HEK293 (cell line): Measurements from ENCODE around the gene KPNA6.
A peak's percentile ranks its signal among the peaks of the same experiment; 100 is the strongest.

Source experiments
- HOXD13 ChIP-seq: sonication (generic); formaldehyde crosslinking; IDR thresholded peaks from 2 replicates; pipeline ENCODE4 v1.8.0; 2022; ENCODE audit warnings: missing genetic modification reagents, borderline replicate concordance
- KLF7 ChIP-seq: fragments of 450-650 bp; formaldehyde crosslinking; IDR thresholded peaks from 2 replicates; pipeline ENCODE4 v1.5.1; 2016; ENCODE audit warnings: missing biosample characterization, missing genetic modification characterization, borderline replicate concordance
- OSR2 ChIP-seq: fragments of 450-650 bp; formaldehyde crosslinking; IDR thresholded peaks from 2 replicates; pipeline ENCODE4 v1.5.1; 2016; ENCODE audit warnings: missing biosample characterization, missing genetic modification characterization
- PRDM4 ChIP-seq: fragments of 450-650 bp; formaldehyde crosslinking; IDR thresholded peaks from 2 replicates; pipeline ENCODE4 v1.5.1; 2017; ENCODE audit warnings: missing biosample characterization, missing genetic modification characterization
- SCRT1 ChIP-seq: fragments of 450-650 bp; formaldehyde crosslinking; IDR thresholded peaks from 2 replicates; pipeline ENCODE4 v1.5.1; 2016; ENCODE audit warnings: missing biosample characterization, missing genetic modification characterization, borderline replicate concordance
- SP3 ChIP-seq: fragments of 450-650 bp; formaldehyde crosslinking; IDR thresholded peaks from 2 replicates; pipeline ENCODE4 v1.5.1; 2016; ENCODE audit warnings: missing biosample characterization, missing genetic modification characterization
- TSHZ1 ChIP-seq: fragments of 450-650 bp; formaldehyde crosslinking; IDR thresholded peaks from 2 replicates; pipeline ENCODE4 v1.5.1; 2016; ENCODE audit warnings: missing biosample characterization, missing genetic modification characterization, borderline replicate concordance
- ZBTB17 ChIP-seq: fragments of 450-650 bp; formaldehyde crosslinking; IDR thresholded peaks from 2 replicates; pipeline ENCODE4 v1.5.1; 2016; ENCODE audit warnings: missing biosample characterization, missing genetic modification characterization
- ZBTB48 ChIP-seq: fragments of 450-650 bp; formaldehyde crosslinking; IDR thresholded peaks from 2 replicates; pipeline ENCODE4 v1.5.1; 2016; ENCODE audit warnings: missing biosample characterization, missing genetic modification characterization
- ZNF138 ChIP-seq: fragments of 450-650 bp; formaldehyde crosslinking; IDR thresholded peaks from 2 replicates; pipeline ENCODE4 v1.5.1; 2016; ENCODE audit warnings: missing biosample characterization, missing genetic modification characterization, borderline replicate concordance
- ZNF175 ChIP-seq: fragments of 450-650 bp; formaldehyde crosslinking; IDR thresholded peaks from 2 replicates; pipeline ENCODE4 v1.5.1; 2016; ENCODE audit warnings: missing biosample characterization, missing genetic modification characterization
- ZNF184 ChIP-seq: fragments of 450-650 bp; IDR thresholded peaks from 2 replicates; pipeline ENCODE4 v1.5.1; 2018; ENCODE audit warnings: missing biosample characterization, mild to moderate bottlenecking, missing genetic modification characterization
- ZNF19 ChIP-seq: fragments of 450-650 bp; formaldehyde crosslinking; IDR thresholded peaks from 2 replicates; pipeline ENCODE4; 2016; ENCODE audit warnings: missing biosample characterization, missing genetic modification characterization, low read depth
- ZNF280D ChIP-seq: fragments of 450-650 bp; formaldehyde crosslinking; IDR thresholded peaks from 2 replicates; pipeline ENCODE4 v1.5.1; 2016; ENCODE audit warnings: missing biosample characterization, missing genetic modification characterization
- ZNF350 ChIP-seq: fragments of 450-650 bp; formaldehyde crosslinking; IDR thresholded peaks from 2 replicates; pipeline ENCODE4 v1.5.0; 2017; ENCODE audit warnings: missing biosample characterization, mild to moderate bottlenecking, missing genetic modification characterization
- ZNF398 ChIP-seq: fragments of 450-650 bp; formaldehyde crosslinking; IDR thresholded peaks from 2 replicates; pipeline ENCODE4 v1.5.1; 2017; ENCODE audit warnings: missing biosample characterization, missing genetic modification characterization
- ZNF530 ChIP-seq: fragments of 450-650 bp; formaldehyde crosslinking; IDR thresholded peaks from 2 replicates; pipeline ENCODE4 v1.5.1; 2016; ENCODE audit warnings: low read depth, missing biosample characterization, missing genetic modification characterization
- ZNF544 ChIP-seq: fragments of 450-650 bp; formaldehyde crosslinking; IDR thresholded peaks from 2 replicates; pipeline ENCODE4 v1.5.0; 2017; ENCODE audit warnings: missing biosample characterization, missing genetic modification characterization
- ZNF624 ChIP-seq: fragments of 450-650 bp; formaldehyde crosslinking; IDR thresholded peaks from 2 replicates; pipeline ENCODE4 v1.5.1; 2017; ENCODE audit warnings: missing biosample characterization, missing genetic modification characterization
- ZNF626 ChIP-seq: fragments of 450-650 bp; sonication (Bioruptor Pico); formaldehyde crosslinking; IDR thresholded peaks from 2 replicates; pipeline ENCODE4 v1.5.1; 2018; ENCODE audit warnings: missing biosample characterization, missing genetic modification characterization, inconsistent platforms
- ZNF639 ChIP-seq: fragments of 450-650 bp; formaldehyde crosslinking; IDR thresholded peaks from 2 replicates; pipeline ENCODE4 v1.5.1; 2016; ENCODE audit warnings: missing biosample characterization, missing genetic modification characterization
- ZNF670 ChIP-seq: fragments of 450-650 bp; formaldehyde crosslinking; IDR thresholded peaks from 2 replicates; pipeline ENCODE4 v1.5.1; 2016; ENCODE audit warnings: missing biosample characterization, missing genetic modification characterization, low read depth
- ZNF776 ChIP-seq: fragments of 450-650 bp; formaldehyde crosslinking; IDR thresholded peaks from 2 replicates; pipeline ENCODE4 v1.5.0; 2017; ENCODE audit warnings: missing biosample characterization, missing genetic modification characterization, borderline replicate concordance
- ZNF785 ChIP-seq: fragments of 450-650 bp; formaldehyde crosslinking; IDR thresholded peaks from 2 replicates; pipeline ENCODE4 v1.5.1; 2016; ENCODE audit warnings: missing biosample characterization, missing genetic modification characterization
- ZNF792 ChIP-seq: fragments of 450-650 bp; formaldehyde crosslinking; IDR thresholded peaks from 2 replicates; pipeline ENCODE4 v1.5.1; 2016; ENCODE audit warnings: missing biosample characterization, missing genetic modification characterization
- ZNF837 ChIP-seq: fragments of 450-650 bp; formaldehyde crosslinking; IDR thresholded peaks from 2 replicates; pipeline ENCODE4 v1.5.1; 2016; ENCODE audit warnings: missing biosample characterization, missing genetic modification characterization
- ZSCAN23 ChIP-seq: fragments of 450-650 bp; formaldehyde crosslinking; IDR thresholded peaks from 2 replicates; pipeline ENCODE4 v1.5.1; 2016; ENCODE audit warnings: missing biosample characterization, missing genetic modification characterization

The KPNA6 gene

GRCh38 chr1:32072622-32073298 lies 35.1 kb upstream of the KPNA6 start, which contains the start of gene TMEM39B (continued):
- no peak for TF ChIP-seq ZNF280D (tag by site-specific recombination)
- no peak; the same call in 1 of the 2 replicates for TF ChIP-seq OSR2 (tag by site-specific recombination)
- no peak for TF ChIP-seq ZNF837 (tag by site-specific recombination)
- no peak for TF ChIP-seq SCRT1
- TF ChIP-seq ZNF350 (tag by site-specific recombination), result no peak
- TF ChIP-seq HOXD13 (CRISPR knock-in tag), result no peak
- TF ChIP-seq ZNF175, result no peak
- peak; percentile 62; the same call in 1 of the 2 replicates for TF ChIP-seq ZSCAN23 (tag by site-specific recombination)
- no peak for TF ChIP-seq ZNF544 (tag by site-specific recombination)
- TF ChIP-seq ZNF398 (tag by site-specific recombination), result peak; percentile 83
- 0 out of 2 replicates have a peak, but pooled peaks have one; percentile 19 for TF ChIP-seq KLF7 (tag by site-specific recombination)
- peak; percentile 87 for TF ChIP-seq ZBTB17 (tag by site-specific recombination)
- TF ChIP-seq SP3, result peak; percentile 94
- TF ChIP-seq ZNF624, result no peak
- peak; percentile 89 for TF ChIP-seq ZBTB48 (tag by site-specific recombination)
- TF ChIP-seq ZNF785 (tag by site-specific recombination), result no peak
- TF ChIP-seq ZNF639, result no peak; the same call in 1 of the 2 replicates
- TF ChIP-seq TSHZ1 (tag by site-specific recombination), result no peak
- TF ChIP-seq ZNF776, result no peak
- no peak for TF ChIP-seq ZNF19
- no peak for TF ChIP-seq ZNF184
- TF ChIP-seq PRDM4, result no peak
- TF ChIP-seq ZNF138 (tag by site-specific recombination), result no peak
- no peak for TF ChIP-seq ZNF626 (tag by site-specific recombination)
- no peak for TF ChIP-seq ZNF530 (tag by site-specific recombination)
- no peak for TF ChIP-seq ZNF670 (tag by site-specific recombination)
- TF ChIP-seq ZNF792, result no peak
